HG02870 (cell line): Measurements from ENCODE around the gene NPIPA8.
"Not testable (repeated sequence)": the region's sequence is repeated elsewhere in the genome, so short reads cannot be mapped to it uniquely, and the experiment has no call there.

Source experiments
- ATAC-seq: cut with Tn5 transposase; IDR thresholded peaks from one replicate; pipeline ENCODE4 v1.9.1; 2021; ENCODE audit warnings: mild to moderate bottlenecking, moderate library complexity; ENCODE audit not compliant: unreplicated experiment

NPIPA8 gene

DNA sequence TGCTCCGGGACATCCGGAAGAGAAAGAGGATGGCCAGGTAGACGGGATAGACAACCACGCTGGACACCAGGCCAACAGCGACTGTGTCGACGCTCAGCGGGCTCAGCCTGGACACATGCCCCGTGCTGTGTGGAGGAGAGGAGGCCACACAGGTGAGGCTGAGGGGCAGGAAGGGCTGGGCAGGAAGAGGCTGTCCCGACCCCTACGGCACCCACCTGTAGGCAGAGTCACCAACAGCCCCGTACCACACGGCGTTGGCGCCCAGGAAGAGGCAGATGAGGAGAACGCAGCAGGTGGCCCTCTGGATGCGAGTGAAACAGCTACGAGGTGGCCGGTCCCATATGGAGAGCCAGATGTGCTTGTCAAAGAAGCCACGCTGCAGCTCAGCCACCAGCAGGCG is at the start of gene NPIPA8:
Gene NPIPA8 (minus strand): TSS at position 101 of the 400 bp plus-strand sequence. CDS start 4,074 bp downstream, outside the sequence.
- not testable (repeated sequence) for ATAC-seq

DNA sequence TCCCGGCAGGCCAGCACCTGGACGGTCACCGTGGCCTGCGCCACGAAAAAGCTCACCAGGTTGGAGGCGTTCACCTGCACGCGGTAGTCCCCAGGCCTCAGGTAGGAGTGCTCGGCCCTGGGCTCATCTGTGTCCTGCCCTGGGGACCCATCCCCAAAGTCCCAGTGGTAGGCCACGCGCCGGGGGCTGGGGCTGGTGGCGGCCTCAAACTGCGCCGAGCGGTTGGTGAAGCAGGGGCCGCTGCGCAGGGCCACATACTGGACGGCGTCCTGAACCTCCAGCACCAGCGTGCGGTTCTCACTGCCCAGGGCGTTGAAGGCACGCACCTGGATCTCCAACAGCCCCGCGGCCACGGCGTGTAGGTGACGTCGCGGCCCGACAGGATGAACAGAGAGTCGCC is 48.7 kb upstream of the NPIPA8 start:
- ATAC-seq: not testable (repeated sequence)

DNA sequence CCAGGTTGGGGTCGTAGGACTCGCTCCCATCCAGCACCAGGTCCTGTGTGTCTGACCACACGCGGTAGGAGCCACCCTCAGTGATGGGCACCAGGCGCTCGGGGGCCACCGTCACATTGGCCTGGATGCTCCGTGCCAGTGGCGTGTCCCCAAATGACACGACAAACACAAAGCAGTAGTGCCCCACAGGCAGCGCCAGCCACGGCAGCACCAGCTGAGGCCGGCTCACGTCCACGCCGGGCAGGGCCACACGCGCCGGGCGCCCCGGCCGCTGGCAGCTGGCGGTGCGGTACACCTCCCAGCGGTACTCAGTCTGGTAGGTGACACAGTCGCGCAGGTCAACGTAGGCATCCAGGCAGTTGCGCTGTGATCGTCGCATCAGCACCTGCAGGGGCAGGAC is 48.3 kb upstream of the NPIPA8 start:
- ATAC-seq: not testable (repeated sequence)

DNA sequence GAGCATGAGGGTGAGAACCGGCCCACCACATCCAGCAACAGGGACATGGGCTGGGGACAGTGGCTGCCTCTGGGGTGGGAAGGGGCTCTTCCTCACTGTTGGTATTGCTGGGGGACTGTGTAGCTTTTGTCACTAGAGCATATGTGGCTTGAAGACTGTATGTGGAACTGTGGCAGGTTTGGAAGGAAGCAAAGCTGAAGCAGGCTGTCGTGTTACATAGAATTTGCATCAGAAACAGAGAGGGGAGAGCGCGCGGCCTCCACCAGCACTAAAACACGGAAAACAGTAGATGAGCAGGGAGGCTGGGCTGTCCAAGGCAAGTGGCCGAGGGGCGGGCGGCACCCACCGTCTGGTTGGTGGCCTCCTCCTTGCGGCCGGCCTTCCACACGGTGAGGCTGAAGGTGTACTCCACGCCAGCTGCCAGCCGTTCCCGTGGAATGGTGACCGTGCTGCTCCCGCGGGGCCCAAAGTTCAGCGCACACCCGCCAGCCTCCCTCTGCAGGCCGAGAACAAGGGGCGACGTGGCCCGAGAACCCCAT is 47.6 kb upstream of the NPIPA8 start:
- ATAC-seq: not testable (repeated sequence)

DNA sequence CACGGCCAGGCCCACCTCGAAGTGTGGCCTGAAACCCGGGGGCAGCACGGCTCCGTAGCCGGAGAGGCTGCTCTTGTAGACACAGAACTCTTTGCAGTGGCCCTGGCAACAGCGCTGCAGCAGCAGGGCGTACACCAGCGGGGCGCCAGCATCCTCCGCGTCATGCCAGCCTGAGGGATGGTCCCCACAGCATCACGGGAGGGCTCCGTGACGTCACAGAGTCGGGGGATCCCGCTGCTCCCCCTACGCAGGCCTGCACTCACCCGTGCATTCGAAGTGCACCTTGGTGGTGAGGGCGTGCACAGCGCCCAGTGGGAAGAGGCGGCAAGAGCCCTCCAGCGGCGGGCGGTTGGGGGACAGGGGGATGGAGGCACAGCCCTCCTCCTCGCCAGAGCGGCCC is 46.2 kb upstream of the NPIPA8 start:
- not testable (repeated sequence) for ATAC-seq

DNA sequence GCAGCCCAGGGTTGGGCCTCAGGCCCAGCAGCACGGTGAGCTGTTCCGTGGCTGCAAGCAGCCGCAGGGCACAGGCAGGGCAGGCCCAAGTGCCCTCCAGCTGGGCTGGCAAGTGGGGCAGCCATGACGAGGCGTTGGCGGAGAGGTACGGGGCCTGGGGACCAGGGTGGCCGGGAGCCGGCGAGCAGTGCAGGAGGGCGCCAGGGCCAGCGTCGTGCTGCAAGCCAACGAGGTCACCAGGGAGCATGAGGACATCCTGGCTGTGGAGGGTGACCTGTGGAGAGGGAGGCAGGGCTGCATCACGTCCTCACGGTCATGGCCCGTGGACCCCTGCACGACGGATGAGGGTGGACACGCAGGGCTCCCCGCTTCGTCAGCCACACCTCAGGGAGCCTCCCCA is 11.2 kb upstream of the NPIPA8 start:
- ATAC-seq: not testable (repeated sequence)

DNA sequence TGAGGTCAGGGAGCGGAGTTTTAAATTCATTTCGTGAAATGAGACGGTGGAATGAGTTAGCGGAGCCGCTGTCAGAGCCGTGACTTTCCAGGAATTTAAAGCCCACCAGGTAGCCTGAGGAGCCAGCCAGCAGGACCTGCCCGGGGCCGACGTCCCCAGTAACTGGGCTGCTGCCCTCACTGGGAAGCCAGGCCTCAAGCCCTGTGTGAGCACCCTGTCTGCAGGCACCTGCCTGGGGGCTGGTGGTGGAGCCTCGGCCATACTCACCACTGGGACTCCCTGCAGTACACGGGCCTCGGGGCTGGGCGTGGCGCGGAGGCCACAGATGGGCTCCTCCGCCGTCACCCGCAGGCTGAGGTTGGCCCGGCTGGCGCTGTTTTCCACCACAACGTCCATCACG is 10.5 kb upstream of the NPIPA8 start:
- not testable (repeated sequence) for ATAC-seq

DNA sequence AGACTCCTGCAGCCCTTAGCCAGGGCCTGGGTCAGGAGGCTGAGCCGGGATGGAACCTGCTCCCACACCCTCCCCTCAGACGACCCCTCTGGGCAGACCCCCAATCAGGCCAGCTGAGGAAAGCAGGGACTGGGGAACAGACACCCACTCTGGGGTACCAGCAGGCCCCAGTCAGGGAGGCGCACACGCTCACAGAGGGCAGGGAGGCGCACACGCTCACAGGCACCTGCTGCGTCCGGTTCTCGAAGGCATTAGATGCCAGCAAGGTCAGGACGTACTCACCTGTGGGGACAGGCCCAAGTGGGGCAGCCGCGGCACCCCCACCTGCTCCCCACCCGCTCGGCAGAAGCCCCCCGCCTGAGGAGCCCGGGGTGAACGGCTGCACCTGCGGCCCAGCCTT is 8.1 kb upstream of the NPIPA8 start:
- not testable (repeated sequence) for ATAC-seq

DNA sequence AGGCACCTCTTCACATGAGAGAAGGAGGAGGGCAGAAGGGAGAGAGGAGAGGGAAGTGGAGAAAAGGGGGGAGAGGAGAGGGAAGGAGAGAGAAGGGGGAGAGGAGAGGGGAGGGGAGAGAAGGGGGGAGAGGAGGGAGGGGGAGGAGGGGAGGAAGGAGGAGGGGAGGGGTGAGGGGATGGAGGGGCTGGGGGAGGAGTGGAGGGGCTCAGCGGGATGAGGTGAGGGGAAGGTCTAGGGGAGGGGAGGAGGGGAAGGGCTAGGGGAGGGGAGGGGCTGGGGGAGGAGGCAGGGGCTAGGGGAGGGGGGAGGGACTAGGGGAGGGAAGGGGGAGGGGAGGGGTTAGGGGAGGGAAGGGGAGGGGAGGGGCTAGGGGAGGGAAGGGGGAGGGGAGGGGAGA is 5.5 kb upstream of the NPIPA8 start:
- ATAC-seq: not testable (repeated sequence)

DNA sequence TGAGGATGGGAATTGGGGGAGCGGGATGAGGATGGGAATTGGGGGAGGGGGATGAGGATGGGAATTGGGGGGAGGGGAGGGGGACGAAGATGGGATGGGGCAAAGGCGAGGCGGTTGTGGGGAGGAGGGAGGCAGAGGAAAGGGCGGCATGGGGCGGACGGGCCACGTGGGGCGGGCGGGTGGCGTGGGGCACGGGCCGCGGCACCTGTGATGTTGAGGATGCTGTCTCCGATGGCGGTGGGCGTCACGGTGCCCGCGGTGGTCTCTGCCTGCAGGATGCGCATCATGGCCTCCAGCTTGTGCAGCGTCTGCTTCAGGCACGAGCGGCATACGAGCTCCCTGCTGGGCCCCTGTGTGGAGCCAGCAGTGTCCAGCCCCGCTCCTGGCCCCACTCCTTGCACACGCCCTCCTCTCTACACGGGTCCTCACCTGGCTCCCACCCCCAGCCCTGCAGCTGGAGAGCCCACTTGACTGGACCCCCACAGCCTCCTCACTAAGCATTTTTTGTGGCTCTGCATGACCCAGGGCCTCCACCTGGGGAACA is 5.0 kb upstream of the NPIPA8 start:
- not testable (repeated sequence) for ATAC-seq

DNA sequence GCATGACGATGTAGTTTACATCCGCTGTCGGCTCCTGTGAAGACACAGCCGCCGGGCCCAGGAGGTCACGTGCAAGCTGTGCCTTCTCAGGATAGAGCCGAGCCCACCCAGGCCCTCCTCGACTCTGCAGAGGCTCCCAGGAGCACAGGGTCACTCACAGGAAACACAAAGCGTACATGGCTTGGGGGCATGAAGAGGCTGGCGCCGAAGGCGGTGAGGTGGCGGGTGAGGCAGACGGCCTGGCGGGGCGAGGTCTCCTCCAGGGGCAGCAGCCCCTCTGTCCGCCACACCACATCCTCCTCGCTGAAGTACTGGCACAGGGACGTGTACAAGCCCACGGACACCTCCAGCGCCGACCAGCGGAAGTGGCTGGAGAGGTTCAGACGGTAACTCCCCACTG is 2.7 kb upstream of the NPIPA8 start:
- ATAC-seq: not testable (repeated sequence)

DNA sequence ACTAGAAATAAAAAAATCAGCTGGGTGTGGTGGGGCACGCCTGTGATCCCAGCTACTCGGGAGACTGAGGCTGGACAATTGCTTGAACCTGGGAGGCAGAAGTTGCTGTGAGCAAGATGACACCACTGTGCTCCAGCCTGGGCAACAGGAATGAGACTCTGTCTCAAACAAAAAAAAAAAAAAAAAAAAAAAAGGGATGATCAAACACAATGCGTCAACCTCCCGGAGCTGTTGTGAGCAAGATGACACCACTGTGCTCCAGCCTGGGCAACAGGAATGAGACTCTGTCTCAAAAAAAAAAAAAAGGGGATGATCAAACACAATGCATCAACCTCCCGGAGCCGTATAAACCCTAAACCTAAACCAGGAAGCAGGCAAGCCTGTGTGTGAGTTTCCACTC is 24.7 kb downstream of the NPIPA8 start:
- not testable (repeated sequence) for ATAC-seq

DNA sequence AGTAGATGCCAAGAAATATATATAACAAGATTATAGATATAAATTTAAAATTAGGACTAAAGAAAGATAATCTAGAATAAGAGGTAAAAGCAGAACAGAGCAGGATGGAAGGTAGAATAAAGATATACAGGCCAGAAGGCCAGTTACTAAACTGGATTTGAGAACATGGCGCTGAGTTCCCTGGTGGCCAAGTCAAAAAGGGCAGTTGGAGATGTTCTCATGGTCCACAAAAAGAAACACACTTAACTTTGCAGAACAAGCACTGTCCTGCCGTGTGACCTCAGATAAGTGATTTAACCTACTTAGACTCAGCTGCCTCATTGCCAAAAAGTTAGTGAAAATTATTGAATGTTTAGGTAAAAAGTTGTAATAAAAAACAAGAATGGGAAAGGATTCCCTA is 27.4 kb downstream of the NPIPA8 start:
- not testable (repeated sequence) for ATAC-seq

DNA sequence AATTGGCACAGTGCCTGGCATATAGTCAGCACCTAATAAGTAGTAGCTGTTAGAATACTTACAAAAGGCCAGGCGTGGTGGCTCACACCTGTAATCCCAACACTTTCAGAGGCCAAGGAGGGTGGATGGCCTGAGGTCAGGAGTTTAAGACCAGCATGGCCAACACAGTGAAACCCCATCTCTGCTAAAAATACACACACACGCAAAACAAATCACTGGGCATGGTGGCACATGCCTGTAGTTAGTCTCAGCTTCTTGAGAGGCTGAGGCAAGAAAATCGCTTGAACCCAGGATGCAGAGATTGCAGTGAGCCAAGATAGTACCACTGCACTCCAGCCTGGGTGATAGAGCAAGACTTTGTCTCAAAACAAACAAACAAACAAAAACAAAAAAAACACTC is 29.3 kb downstream of the NPIPA8 start:
- not testable (repeated sequence) for ATAC-seq

DNA sequence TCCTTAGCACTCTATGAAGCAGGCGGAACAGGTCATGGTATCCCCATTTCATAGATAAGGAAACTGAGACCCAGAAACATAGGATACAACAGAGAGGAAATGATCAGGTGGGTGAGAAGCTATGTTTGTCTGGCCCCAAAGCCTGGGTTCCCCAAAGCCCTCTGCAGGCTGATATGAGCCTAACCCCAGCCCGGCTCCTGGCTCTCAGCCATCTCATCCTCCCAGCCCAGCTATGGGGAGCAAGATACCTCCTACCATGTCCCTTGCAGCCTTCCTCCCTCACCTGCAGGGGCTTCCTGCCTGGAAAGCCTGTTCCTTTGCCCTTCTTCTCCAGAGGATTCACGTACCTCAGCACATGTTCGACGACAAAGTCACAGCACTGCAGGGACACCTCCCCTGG is 30.5 kb downstream of the NPIPA8 start:
- not testable (repeated sequence) for ATAC-seq

DNA sequence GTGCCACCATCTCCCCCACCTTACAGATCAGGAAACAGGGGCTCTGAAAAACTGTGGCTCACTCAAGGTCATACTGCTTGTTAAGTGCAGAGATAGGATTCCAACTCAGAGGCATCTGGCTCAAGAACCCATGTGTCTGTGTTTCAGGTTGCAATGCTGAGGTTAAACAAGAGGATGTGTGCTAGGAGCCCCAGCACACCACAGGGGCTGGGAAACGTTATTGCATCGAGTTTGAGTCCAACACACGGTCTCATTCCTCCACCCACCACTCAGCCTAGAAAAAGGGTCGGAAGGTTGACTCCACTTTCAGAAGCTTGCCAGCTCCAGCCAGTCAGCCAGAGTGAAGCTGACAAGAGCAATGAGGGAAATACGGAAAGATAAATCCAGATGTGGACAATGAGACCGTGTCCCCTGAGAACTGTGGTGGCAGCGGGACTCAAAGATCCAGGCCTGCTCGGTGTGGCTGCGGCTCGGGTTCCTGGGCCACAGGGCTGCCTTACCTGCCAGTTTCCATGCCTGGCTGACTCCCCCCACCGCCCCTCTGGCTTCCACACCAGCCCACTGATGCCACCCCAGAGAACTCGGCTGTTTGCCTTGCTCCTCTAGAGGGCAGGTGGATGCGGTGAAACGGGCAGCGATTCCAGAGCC is 33.4 kb downstream of the NPIPA8 start:
- ATAC-seq: not testable (repeated sequence)

DNA sequence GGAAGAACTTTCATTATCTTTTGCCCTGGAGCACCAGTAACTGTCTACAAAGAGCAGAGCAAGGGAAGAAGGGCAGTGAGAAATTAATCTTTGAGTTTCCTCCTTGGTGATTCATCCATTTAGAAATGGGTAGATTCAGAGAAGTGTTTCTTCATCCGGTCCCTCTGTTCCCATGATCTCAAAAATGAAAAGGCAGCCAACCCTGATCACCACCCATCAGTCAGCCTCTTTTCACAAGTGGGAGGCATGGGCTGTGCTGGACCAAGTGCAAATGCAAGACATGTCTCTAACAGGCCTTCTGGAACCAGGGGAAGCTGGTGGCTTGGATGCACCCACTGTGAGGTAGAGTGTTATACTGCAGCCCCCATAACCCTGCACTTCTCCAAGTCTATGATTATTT is 38.8 kb downstream of the NPIPA8 start:
- ATAC-seq: not testable (repeated sequence)

DNA sequence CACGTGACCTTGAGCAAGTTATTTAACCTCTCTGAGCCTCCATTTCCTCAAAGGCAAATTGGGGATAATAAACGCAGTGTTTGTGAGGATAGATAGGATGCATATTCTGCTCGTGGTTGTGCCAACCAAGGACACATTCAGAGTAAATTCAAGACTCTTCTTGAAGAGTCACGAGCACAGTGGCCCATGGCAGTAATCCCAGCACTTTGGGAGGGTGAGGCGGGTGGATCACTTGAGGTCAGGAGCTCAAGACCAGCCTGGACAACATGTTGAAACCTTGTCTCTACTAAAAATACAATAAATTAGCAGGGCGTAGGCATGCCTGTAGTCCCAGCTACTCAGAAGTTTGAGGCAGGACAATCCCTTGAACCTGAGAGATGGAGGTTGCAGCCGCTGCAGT is 39.6 kb downstream of the NPIPA8 start:
- ATAC-seq: not testable (repeated sequence)

DNA sequence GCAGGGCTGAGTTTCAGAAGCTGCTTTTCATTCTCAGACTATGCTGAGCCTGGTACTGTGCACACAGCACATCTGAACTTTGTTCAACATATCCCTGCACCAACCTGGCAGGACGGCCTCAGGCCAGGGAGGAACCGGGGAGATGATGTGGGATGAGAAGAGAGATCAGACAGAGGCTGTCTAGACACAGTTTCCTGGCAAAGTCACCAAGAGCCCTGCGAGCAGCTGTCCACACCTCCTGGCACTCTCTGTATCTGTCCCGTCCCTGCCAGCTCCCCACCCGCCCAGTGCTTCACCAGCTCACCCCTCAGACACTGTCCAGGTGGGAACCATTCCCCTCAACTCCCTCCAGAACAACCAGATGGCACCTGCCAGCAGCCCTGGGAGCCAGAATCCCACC is 42.2 kb downstream of the NPIPA8 start:
- ATAC-seq: not testable (repeated sequence)

DNA sequence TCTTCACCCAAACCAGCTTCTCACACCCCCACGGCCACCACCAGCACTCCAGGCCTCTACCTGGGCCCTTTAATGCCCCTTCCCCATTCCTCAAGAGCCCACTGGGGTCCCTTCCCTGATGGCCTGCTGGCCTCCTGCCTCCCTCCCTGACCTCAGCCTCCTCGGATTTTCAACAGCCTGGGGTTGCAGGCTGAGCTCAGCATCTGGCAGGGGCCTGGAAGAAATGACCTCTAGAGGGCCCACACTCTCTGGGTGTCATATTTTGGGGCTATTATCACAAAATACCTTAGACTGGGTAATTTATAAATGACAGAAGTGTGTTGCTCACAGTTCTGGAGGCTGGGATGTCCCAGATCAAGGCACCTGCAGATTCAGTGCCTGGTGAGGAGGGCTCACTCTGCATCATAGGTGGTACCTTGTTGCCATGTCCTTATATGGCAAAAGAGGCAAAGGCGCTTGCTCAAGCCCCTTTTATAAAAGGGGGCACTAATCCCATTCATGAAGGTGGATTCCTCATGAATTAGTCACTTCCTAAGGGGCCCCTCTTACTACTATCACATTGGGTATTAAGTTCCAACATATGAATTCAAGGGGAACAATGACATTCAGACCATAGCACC is 43.1 kb downstream of the NPIPA8 start:
- not testable (repeated sequence) for ATAC-seq

DNA sequence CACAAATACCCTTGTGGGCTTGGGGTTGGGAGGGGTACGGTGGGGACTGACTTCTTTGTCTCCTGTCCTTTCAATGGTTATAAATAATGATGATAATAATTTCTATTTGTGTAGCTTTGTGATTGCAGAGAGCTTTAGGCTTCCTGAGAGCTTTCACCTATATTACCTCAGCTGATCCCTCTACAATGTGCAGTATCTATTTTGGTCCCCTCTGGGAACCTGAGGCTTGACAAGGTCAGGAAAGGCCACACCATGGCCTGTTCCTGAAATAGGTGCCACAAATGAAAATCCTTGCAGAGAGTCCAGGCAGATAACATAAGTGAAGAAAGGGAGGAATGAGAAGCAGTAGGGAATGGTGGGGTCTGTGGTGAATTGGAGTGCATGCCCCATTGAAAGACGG is 45.6 kb downstream of the NPIPA8 start:
- ATAC-seq: not testable (repeated sequence)

DNA sequence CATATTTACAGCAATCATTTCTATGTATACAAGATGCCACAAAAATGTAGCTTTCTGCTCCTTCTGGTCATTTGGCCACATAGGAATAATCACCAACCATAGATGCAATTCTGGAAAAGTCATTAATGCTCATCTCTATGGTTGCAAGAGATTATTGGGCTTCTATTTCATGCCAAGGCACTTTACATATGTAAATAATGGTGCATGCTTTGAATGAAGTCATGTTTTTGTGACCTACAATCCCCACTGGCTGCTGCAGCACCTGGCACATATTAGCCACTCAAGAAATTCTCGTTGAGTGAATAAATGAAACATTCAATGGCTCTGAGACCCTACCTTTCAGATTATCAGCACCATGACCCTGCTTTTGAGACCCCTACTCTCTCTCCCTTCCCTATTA is 50.2 kb downstream of the NPIPA8 start:
- ATAC-seq: not testable (repeated sequence)
